Memory B cell (primary cell): Measurements from ENCODE around the gene ALPP.
"Not testable (repeated sequence)": the region's sequence is repeated elsewhere in the genome, so short reads cannot be mapped to it uniquely, and the experiment has no call there.

ENCODE experiments used
- ATAC-seq: fragments of 150-1000 bp; cut with Tn5 transposase; 2 replicates; pipeline ENCODE4 v1.10.0; 2021; ENCODE audit warnings: low read depth, mild to moderate bottlenecking, moderate library complexity
- DNase-seq, 2 donors: peaks; one replicate each; pipeline ENCODE4 v3.0.0; 2022; ENCODE audit warnings: low spot score in 2 of 2
- H3K27ac Mint-ChIP-seq: one replicate; pipeline ENCODE4 v1.8.0; 2022; ENCODE audit warnings: mild to moderate bottlenecking, moderate library complexity, mixed read lengths
- H3K27me3 Mint-ChIP-seq: one replicate; pipeline ENCODE4 v1.8.0; 2022; ENCODE audit warnings: mixed read lengths
- H3K36me3 Mint-ChIP-seq: one replicate; pipeline ENCODE4 v1.8.0; 2022; ENCODE audit warnings: mild to moderate bottlenecking, mixed read lengths
- H3K4me1 Mint-ChIP-seq: one replicate; pipeline ENCODE4 v1.8.0; 2022; ENCODE audit warnings: mixed read lengths
- H3K4me3 Mint-ChIP-seq: one replicate; pipeline ENCODE4 v1.8.0; 2022; ENCODE audit warnings: mild to moderate bottlenecking, moderate library complexity, mixed read lengths
- H3K9me3 Mint-ChIP-seq: one replicate; pipeline ENCODE4 v1.8.0; 2022; ENCODE audit warnings: mixed read lengths

ALPP gene

GRCh38 chr2:232364806-232365594 lies 13.6 kb upstream of the ALPP start:
- H3K4me3 Mint-ChIP-seq, H3K4me1 Mint-ChIP-seq, H3K27me3 Mint-ChIP-seq, H3K9me3 Mint-ChIP-seq, H3K36me3 Mint-ChIP-seq, DNase-seq, H3K27ac Mint-ChIP-seq, ATAC-seq: not testable (repeated sequence)

GRCh38 chr2:232365621-232366321 lies 12.8 kb upstream of the ALPP start:
- no peak for ATAC-seq
- no peak overlapping the region for H3K27ac Mint-ChIP-seq

GRCh38 chr2:232366461-232366860 lies 12.1 kb upstream of the ALPP start:
- not testable (repeated sequence) for H3K9me3 Mint-ChIP-seq, H3K36me3 Mint-ChIP-seq

More at GRCh38 chr2:232365621-232366321, 12.8 kb upstream of the ALPP start:
- no peak for DNase-seq
- Mint-ChIP-seq H3K27me3 (no peaks in the 10 kb centered on the region), H3K4me3 (no peak overlapping the region), H3K36me3 (peaks cover 2% of the 10 kb centered on the region), H3K4me1 (peaks cover 7% of the 10 kb centered on the region), H3K9me3 (peaks cover 4% of the 10 kb centered on the region)

DNA sequence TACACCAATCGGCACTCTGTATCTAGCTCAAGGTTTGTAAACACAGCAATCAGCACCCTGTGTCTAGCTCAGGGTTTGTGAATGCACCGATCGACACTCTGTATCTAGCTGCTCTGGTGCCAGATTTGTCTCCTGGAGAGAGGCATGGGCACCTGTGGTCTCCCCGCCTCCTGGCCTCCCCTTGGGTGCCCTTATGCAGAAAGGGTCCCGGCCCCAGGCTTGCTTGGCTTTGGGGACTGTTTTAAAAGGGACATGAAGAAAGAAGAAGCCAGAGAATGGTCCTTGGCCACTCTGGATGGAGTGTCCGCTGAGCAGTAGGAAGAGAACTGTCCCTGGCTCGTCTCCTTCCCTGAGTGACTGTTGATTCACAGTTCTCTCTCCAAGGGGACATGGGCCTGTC lies 11.5 kb upstream of the ALPP start:
- no peak overlapping the region for H3K4me3 Mint-ChIP-seq
- H3K4me1 Mint-ChIP-seq: peaks cover 7% of the 10 kb centered on the region
- no peak for ATAC-seq
- no peak for DNase-seq
- no peak overlapping the region for H3K27ac Mint-ChIP-seq
- peaks cover 2% of the 10 kb centered on the region for H3K36me3 Mint-ChIP-seq
- H3K27me3 Mint-ChIP-seq: no peaks in the 10 kb centered on the region
- peaks cover 2% of the 10 kb centered on the region for H3K9me3 Mint-ChIP-seq

More at GRCh38 chr2:232366461-232366860, 12.1 kb upstream of the ALPP start:
- H3K27me3 Mint-ChIP-seq, ATAC-seq, H3K4me3 Mint-ChIP-seq, H3K4me1 Mint-ChIP-seq, DNase-seq, H3K27ac Mint-ChIP-seq: not testable (repeated sequence)

DNA sequence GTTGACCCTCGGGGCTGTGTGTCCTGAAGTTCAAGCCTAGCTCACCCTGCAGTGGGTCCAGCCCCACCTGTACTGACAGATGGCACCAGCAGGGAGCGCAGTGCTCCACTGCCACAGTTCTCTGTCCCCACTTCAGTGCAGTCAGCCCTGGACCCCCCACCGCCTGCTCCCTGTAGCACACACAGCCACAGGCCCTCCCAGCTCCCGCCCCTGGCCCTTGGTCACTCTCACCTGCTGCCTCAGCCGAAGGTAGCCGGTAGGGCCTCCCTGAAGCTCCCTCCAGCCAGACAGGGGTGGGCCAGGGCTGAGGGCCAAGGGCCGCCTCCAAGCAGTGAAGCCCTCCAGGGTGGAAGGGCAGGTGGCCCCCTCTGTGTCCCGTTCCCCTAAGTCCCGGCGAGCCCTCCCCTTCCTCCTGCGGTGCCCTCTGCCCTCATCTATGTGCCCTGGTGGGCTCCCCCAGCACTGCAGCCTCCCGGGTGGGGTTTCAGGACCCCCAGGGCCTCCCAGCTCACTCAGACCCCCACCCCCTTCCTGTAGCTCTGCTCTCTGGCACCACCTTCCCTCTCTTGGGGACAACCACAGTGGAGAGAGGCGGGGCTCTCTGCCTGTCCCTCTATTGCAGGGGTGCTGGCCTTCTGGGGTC lies 10.8 kb upstream of the ALPP start:
- no peaks in the 10 kb centered on the region for H3K36me3 Mint-ChIP-seq
- no peak overlapping the region for H3K27ac Mint-ChIP-seq
- no peaks in the 10 kb centered on the region for H3K9me3 Mint-ChIP-seq
- DNase-seq (no peak), ATAC-seq (no peak)
- peaks cover 7% of the 10 kb centered on the region for H3K4me1 Mint-ChIP-seq
- H3K27me3 Mint-ChIP-seq: no peaks in the 10 kb centered on the region
- H3K4me3 Mint-ChIP-seq: no peak overlapping the region

DNA sequence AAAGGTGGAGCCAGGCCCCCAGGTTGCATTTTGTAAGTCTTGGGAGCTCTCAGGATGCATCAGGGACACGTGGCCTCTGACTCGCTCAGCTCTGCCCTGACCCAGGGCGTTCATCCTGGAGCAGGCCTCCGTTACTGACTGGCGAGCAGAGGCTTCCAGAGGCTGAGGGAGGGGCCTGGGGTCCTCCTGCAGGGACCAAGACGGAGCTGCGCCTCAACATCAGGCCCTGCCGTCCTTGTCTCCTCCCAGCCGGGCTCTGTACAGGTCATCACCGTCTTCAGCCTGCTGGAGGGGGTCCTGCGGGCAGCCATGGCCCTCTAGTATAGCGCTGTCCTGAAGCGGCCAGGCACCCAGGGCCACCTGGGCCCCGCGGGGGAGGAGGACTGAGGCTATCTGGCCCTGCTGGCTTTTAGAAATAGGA lies 10.2 kb upstream of the ALPP start:
- Mint-ChIP-seq H3K36me3 (no peaks in the 10 kb centered on the region), H3K4me1 (peaks cover 7% of the 10 kb centered on the region), H3K4me3 (no peak overlapping the region), H3K27ac (no peak overlapping the region), H3K27me3 (no peaks in the 10 kb centered on the region), H3K9me3 (no peaks in the 10 kb centered on the region)
- ATAC-seq (no peak), DNase-seq (no peak)

- Mint-ChIP-seq H3K27ac (no peak overlapping the region), H3K36me3 (no peaks in the 10 kb centered on the region), H3K4me1 (no peaks in the 10 kb centered on the region), H3K9me3 (no peaks in the 10 kb centered on the region), H3K4me3 (no peak overlapping the region), H3K27me3 (peaks cover under 1% of the 10 kb centered on the region)
- DNase-seq (no peak), ATAC-seq (no peak)
Measured at GRCh38 chr2:232369126-232369951, 9.2 kb upstream of the ALPP start.

- not testable (repeated sequence) for ATAC-seq
Measured at GRCh38 chr2:232370007-232370406, 8.5 kb upstream of the ALPP start.

DNA sequence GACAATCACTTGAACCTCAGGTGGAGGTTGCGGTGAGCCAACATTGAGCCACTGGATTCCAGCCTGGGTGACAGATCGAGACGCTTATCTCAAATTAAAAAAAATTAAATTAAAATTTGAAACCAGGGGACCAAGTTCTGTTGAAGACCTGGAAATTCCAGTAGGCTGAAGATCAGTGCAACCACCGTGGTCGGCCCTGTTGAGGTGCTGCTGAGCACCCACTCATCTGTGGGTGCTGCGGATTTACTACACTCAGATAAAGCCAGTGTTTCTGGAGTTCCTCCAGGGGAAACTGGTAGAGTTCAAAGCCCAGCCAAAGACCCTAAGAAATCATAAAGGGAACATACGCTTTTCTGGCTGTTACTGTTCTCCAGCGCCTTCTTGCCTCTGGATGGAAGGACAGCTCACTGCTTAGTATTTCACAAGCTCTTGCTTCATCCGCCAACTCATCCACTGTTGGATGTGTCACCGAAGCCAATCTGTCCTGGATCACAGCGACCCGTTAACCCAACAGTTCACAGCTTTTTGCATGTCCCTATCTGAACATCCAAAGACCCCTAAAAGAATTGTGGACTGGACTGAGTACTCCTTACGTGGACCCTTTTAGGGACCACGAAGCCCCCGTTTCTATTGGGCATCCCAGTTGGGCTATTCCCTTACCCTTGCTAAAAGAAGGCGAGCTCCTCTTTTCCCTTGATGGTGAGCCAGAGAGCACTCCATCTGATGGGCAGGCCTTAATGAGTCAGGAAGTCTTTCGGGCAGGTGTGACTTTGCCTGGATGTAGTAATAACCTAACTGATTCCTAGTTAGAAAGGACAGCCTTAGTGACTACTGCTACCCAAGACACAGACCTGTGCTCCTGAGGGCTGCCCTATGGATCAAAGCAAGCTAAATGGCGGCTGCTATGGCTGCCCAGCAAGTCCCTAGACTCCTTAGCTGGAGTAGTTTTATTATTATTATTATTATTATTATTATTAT lies 6.0 kb upstream of the ALPP start:
- Mint-ChIP-seq H3K4me3 (no peak overlapping the region), H3K36me3 (no peaks in the 10 kb centered on the region), H3K9me3 (no peaks in the 10 kb centered on the region), H3K4me1 (no peaks in the 10 kb centered on the region), H3K27me3 (peaks cover 2% of the 10 kb centered on the region), H3K27ac (no peak overlapping the region)
- DNase-seq (no peak), ATAC-seq (no peak)

More at GRCh38 chr2:232370007-232370406, 8.5 kb upstream of the ALPP start:
- not testable (repeated sequence) for DNase-seq, H3K27ac Mint-ChIP-seq, H3K36me3 Mint-ChIP-seq, H3K9me3 Mint-ChIP-seq, H3K27me3 Mint-ChIP-seq, H3K4me1 Mint-ChIP-seq, H3K4me3 Mint-ChIP-seq

- H3K27me3 Mint-ChIP-seq: peaks cover 5% of the 10 kb centered on the region
- no peaks in the 10 kb centered on the region for H3K36me3 Mint-ChIP-seq
- no peaks in the 10 kb centered on the region for H3K4me1 Mint-ChIP-seq
- H3K4me3 Mint-ChIP-seq: no peak overlapping the region
- no peaks in the 10 kb centered on the region for H3K9me3 Mint-ChIP-seq
- DNase-seq: no peak
- H3K27ac Mint-ChIP-seq: no peak overlapping the region
- no peak for ATAC-seq
Measured at GRCh38 chr2:232374356-232374755, 4.2 kb upstream of the ALPP start.

DNA sequence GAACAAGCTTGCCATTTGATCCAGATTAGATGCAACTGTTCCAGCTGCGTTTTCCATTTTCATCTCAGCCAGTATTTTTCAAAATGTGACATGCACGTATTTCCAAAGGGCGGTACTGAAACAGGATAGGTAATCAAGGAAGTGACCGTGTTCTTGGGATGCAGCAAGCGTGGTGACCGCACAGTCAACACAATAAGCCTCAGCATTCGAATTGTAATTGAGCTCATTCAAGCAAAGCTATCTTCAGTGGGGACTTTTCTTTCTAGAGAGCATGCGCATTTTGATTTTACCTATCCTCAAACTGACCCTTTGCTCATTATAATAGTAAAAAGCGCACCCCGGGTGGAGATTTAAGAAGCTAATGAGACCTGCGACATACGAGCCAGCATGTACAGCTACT lies 3.4 kb upstream of the ALPP start:
- peaks cover 8% of the 10 kb centered on the region for H3K27me3 Mint-ChIP-seq
- H3K36me3 Mint-ChIP-seq: no peaks in the 10 kb centered on the region
- H3K27ac Mint-ChIP-seq: no peak overlapping the region
- H3K9me3 Mint-ChIP-seq: no peaks in the 10 kb centered on the region
- H3K4me3 Mint-ChIP-seq: no peak overlapping the region
- no peaks in the 10 kb centered on the region for H3K4me1 Mint-ChIP-seq
- DNase-seq (no peak), ATAC-seq (no peak)

- Mint-ChIP-seq H3K36me3 (no peaks in the 10 kb centered on the region), H3K27ac (no peak overlapping the region), H3K4me3 (no peak overlapping the region), H3K4me1 (no peaks in the 10 kb centered on the region), H3K27me3 (peaks cover 8% of the 10 kb centered on the region), H3K9me3 (no peaks in the 10 kb centered on the region)
- no peak for ATAC-seq
- DNase-seq: no peak
Measured at GRCh38 chr2:232376260-232376659, 2.3 kb upstream of the ALPP start.

DNA sequence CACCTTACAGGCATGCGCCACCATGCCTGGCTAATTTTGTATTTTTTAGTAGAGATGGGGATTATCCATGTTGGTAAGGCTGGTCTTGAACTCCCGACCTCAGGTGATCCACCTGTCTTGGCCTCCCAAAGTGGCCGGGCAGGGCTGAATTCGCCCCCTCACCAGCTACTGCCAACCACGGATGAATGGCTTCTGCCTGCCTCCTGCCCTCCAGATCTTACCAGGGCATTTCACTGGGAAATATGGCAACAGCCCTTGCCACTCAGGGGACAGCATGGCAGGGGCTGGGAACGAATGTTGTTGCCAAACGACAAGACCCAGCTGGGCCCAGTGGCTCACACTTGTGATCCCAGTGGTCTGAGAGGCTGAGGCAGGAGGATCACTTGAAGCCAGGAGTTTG lies 1.8 kb upstream of the ALPP start:
- no peak for DNase-seq
- H3K9me3 Mint-ChIP-seq: no peaks in the 10 kb centered on the region
- H3K4me3 Mint-ChIP-seq: no peak overlapping the region
- peaks cover under 1% of the 10 kb centered on the region for H3K4me1 Mint-ChIP-seq
- peaks cover 9% of the 10 kb centered on the region for H3K27me3 Mint-ChIP-seq
- no peak overlapping the region for H3K27ac Mint-ChIP-seq
- H3K36me3 Mint-ChIP-seq: no peaks in the 10 kb centered on the region
- no peak for ATAC-seq
